Rectal smooth muscle tissue (tissue), 1 donor: ENCODE data around the gene MAB21L2.
A peak's percentile ranks its signal among the peaks of the same experiment; 100 is the strongest.
"Not testable (repeated sequence)": the region's sequence is repeated elsewhere in the genome, so short reads cannot be mapped to it uniquely, and the experiment has no call there.

Experiments used
- H3K27ac ChIP-seq: one replicate; pipeline ENCODE4 v1.7.0; 2013; ENCODE audit warnings: low read depth, low read length, inconsistent platforms
- H3K27me3 ChIP-seq: one replicate; pipeline ENCODE4 v1.7.0; 2013; ENCODE audit warnings: low read length; ENCODE audit not compliant: control insufficient read depth, insufficient read depth
- H3K36me3 ChIP-seq: one replicate; pipeline ENCODE4 v1.7.0; 2013; ENCODE audit warnings: low read length; ENCODE audit not compliant: control insufficient read depth, insufficient read depth
- H3K4me1 ChIP-seq: one replicate; pipeline ENCODE4 v1.7.0; 2013; ENCODE audit warnings: low read length; ENCODE audit not compliant: control insufficient read depth, insufficient read depth
- H3K4me3 ChIP-seq: one replicate; pipeline ENCODE4 v1.7.0; 2013; ENCODE audit warnings: low read length
- H3K9ac ChIP-seq: one replicate; pipeline ENCODE4 v1.7.0; 2013; ENCODE audit warnings: low read length

Gene MAB21L2

DNA sequence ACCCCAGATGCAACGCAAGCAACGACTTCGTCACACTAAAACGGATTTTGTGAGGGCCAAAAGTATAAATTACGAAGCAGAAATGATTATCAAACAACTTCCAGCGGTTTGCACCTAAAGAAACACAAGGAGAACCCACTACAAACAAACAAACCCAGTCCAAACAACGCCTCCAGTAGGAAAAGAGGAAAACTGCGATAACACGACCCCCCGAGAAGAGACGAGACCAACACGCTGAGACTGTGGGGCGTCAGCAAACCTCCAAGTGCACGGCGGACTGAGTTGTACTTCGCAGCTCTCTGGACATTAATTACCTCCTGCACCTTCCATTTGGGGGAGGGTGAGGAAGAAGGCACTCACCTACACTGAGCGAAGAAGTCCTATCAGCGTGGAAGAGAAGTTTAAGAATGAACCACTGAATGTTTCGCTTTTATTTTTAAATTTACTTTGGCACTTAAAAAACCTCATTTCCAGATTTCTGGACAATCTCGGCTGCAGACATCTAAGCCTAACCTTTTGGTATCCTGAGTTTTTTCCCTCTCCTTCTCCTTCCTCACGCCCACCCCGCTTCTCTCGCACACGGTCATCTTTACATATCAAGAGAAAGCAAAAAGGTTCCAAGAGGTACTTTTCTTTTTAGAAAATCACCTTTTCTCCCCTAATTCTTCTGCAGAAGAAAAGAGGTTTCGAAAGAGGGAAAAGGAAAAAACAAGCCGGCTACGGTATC, at the start of gene MAB21L2:
Gene MAB21L2 (plus strand): TSS at position 6 of the 727 bp plus-strand sequence. CDS start 879 bp downstream, outside the sequence.
- no peaks in the 10 kb centered on the region for H3K27me3 ChIP-seq
- peak within 1 kb of the TSS; percentile 82 for H3K4me3 ChIP-seq
- peak within 1 kb of the TSS; percentile 93 for H3K27ac ChIP-seq
- peak within 1 kb of the TSS; percentile 89 for H3K9ac ChIP-seq
- peaks cover 15% of the 10 kb centered on the region for H3K36me3 ChIP-seq
- no peaks in the 10 kb centered on the region for H3K4me1 ChIP-seq

DNA sequence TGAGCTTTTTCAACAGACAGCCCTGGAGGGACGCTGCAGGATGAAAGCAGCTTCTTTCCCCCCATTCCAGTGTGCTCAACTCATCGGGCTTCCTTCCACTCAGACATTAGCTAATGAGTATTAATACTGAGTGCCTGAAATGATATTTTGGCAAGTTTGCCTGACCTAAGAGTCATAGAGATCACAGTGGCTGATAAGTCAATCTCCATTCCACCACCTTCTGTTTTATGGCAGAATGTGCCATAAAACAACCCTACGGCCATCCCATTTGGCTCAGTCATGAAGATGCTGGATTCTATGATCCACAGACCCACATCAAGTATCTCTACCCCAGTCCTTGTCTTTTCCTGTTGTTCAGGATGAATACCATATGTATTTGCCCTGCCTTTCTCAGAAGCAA, 48.3 kb upstream of the MAB21L2 start:
- Histone ChIP-seq H3K27me3 (no peaks in the 10 kb centered on the region), H3K4me1 (no peaks in the 10 kb centered on the region), H3K9ac (no peak overlapping the region), H3K27ac (no peak overlapping the region), H3K36me3 (no peaks in the 10 kb centered on the region), H3K4me3 (no peak overlapping the region)

DNA sequence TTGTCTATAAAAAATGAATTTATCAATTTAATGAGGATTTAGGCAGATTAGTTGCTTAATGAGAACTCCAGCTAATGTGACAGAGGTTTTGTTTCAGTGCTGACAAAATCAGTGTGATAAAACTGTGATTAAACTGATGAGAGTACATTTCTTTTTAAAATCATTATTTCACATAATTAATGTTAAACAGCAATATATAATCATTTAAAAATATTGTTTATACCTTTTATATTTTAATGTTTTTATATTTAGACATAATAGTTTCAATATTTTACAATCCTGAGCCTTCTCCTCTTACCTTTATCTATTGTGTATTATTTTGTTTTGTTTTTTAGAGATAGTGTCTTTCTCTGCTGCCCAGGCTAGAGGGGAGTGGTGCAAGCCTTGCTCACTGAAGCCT, 47.1 kb upstream of the MAB21L2 start:
- Histone ChIP-seq H3K4me1 (no peaks in the 10 kb centered on the region), H3K27me3 (no peaks in the 10 kb centered on the region), H3K36me3 (no peaks in the 10 kb centered on the region), H3K4me3 (no peak overlapping the region), H3K27ac (no peak overlapping the region), H3K9ac (no peak overlapping the region)

DNA sequence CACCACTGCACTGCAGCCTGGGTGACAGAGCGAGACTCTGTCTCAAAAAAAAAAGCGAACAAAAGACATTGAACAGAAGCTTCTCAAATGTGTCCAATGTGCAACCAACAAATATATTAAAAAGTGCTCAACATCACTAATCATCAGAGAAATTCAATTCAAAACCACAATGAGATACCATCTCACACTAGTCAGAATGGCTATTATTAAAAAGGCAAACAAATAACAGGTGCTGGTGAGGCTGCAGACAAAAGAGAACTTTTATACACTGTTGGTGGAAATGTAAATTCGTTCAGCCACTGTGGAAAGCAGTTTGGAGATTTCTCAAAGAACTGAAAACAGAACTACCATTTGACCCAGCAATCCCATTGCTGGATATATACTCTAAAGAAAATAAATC, 44.0 kb upstream of the MAB21L2 start:
- H3K4me3 ChIP-seq, H3K36me3 ChIP-seq, H3K27me3 ChIP-seq, H3K27ac ChIP-seq, H3K9ac ChIP-seq, H3K4me1 ChIP-seq: not testable (repeated sequence)

DNA sequence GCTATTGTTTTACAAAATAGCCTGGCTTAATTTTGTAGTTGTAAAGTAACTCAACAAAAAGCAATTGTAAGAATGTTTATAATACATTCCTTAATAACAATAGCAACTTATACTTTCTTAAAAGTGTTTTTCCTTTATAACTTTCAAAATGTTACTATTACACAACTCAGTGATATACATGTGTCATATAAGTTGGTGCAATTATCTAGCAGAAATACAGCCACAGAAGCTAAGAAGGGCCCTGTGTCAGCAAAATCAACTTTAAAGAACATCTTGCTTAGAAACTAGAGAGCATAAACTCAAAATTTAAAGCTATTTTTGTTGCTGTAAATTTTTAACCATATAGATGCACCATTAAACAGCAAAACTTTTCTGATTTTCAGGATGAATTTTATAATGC, 41.4 kb upstream of the MAB21L2 start:
- Histone ChIP-seq H3K4me3 (no peak overlapping the region), H3K27ac (no peak overlapping the region), H3K27me3 (no peaks in the 10 kb centered on the region), H3K36me3 (no peaks in the 10 kb centered on the region), H3K9ac (no peak overlapping the region), H3K4me1 (no peaks in the 10 kb centered on the region)

DNA sequence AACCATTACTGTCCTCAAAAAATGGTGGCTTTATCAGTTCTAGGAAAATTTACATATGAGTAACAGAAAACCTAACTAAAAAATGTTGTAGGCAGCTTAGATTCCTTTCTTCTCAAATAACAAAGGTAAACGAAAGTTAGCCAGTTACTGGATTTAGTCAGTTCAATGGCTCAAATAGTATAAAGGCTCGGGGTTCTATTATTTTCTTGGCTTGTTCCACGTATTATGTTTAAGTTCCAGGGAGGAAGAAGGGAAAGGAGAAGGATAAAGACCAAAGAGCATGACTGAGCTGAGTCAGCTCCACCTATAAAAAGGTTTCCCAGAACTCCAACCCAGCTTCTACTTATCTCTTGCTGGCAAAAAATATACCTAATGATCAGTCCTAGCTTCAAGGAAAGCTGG, 41.0 kb upstream of the MAB21L2 start:
- H3K9ac ChIP-seq, result no peak overlapping the region
- no peak overlapping the region for H3K4me3 ChIP-seq
- H3K36me3 ChIP-seq, result no peaks in the 10 kb centered on the region
- no peaks in the 10 kb centered on the region for H3K4me1 ChIP-seq
- no peak overlapping the region for H3K27ac ChIP-seq
- no peaks in the 10 kb centered on the region for H3K27me3 ChIP-seq

DNA sequence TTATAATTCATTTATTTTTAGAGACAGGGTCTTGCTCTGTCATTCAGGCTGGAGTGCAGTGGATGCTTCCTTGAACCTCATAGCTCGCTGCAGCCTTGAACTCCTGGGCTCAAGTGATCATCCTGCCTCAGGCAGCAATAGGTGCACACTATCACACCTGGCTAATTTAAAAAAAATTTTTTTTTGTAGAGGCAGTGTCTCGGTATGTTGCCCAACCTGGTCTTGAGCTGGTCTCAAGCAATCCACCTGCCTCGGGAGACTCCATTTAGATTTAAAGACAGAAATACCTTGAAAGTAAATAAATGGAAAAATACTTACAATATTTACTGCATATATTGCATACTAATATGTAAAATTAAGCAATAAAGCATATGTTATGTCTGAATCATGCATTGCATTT, 40.3 kb upstream of the MAB21L2 start:
- Histone ChIP-seq H3K27me3 (no peaks in the 10 kb centered on the region), H3K4me1 (no peaks in the 10 kb centered on the region), H3K4me3 (no peak overlapping the region), H3K27ac (no peak overlapping the region), H3K9ac (no peak overlapping the region), H3K36me3 (no peaks in the 10 kb centered on the region)

DNA sequence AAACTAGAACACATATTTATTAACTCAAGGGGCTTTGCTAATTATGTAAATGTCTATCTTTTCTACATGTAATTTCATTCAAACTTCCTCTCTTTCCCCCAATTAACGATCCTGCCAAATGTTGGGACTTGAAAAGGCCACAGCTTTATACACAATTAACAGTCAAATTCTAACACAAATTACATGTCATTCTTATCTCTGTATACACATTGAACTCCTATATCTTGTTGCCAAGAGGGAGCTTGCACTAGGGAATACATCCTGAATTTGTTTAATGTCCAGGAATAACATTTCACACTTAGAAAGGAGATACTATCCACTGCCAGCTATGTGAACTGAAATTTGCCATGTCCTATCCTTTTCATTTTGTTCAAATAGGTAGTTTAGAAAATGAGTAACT, 38.9 kb upstream of the MAB21L2 start:
- Histone ChIP-seq H3K9ac (no peak overlapping the region), H3K4me3 (no peak overlapping the region), H3K36me3 (no peaks in the 10 kb centered on the region)

DNA sequence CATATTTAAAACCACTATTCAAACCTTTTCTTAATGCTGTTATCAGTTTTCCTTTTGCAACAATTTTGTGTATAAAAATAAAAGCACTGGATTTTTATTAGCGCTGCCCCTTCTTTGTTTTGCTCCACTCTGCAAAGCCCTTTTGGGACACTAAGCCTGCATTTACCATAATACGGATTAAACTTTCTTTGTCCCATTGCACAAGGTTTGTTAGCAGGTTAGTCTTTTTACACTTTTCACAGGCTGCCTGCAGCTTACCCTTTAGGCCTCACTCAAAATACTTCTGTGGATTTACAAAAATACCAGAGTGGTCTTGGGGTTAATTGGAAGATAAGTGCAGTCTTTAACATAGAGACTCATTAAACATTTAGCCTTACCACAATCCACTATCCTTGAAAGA, 35.7 kb upstream of the MAB21L2 start:
- Histone ChIP-seq H3K36me3 (no peaks in the 10 kb centered on the region), H3K4me1 (no peaks in the 10 kb centered on the region), H3K9ac (no peak overlapping the region), H3K27me3 (no peaks in the 10 kb centered on the region), H3K27ac (no peak overlapping the region), H3K4me3 (no peak overlapping the region)

More for the DNA sequence above, 38.9 kb upstream of the MAB21L2 start:
- Histone ChIP-seq H3K4me1 (no peaks in the 10 kb centered on the region), H3K27ac (no peak overlapping the region), H3K27me3 (no peaks in the 10 kb centered on the region)

DNA sequence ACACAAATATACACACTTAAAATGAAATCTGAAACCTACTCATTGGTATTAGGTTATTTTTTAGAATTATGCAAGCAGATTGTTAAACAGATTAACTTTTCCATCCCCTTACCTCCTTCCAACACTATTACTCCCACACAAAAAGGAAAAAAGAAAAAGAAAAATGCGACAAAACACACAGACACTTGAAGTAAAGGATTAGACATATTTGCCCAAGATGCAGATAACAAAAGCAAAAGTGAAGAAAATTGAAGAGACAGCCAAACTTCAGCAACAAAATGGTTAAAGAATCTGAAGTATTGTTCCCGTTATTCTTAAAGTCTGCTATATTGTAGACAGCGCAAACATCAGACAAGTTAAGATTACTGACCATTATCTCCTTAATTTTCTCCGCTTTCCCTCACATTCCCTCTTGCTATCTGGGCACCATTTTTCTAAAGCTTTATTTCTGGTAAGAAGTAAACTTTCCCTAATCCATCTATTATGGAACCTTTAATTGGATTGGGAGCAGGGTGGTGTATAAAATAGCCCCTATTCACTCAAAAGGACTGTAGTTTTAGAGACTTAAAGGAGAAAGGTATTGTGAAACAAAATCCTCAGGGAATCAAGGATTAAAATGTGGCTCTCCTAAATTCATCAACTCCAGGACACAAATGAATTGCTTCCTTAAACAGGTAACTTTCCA, 34.7 kb upstream of the MAB21L2 start:
- Histone ChIP-seq H3K36me3 (no peaks in the 10 kb centered on the region), H3K27ac (no peak overlapping the region), H3K9ac (no peak overlapping the region), H3K4me3 (no peak overlapping the region), H3K27me3 (no peaks in the 10 kb centered on the region), H3K4me1 (no peaks in the 10 kb centered on the region)

DNA sequence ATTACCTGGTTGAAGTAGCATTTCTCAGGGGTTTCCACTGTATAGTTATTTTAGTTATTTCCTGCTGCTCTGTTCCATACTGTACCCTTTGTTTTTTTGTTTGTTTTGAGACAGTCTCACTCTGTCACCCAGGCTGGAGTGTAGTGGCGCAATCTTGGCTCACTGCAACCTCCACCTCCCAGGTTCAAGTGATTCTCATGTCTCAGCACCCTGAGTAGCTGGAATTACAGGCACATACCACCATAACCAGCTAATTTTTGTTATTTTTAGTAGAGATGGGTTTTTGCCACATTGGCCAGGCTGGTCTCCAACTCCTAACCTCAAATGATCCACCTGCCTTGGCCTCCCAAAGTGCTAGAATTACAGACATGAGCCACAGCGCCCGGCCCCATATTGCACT, 24.1 kb upstream of the MAB21L2 start:
- H3K4me3 ChIP-seq, H3K27me3 ChIP-seq, H3K4me1 ChIP-seq, H3K9ac ChIP-seq, H3K27ac ChIP-seq, H3K36me3 ChIP-seq: not testable (repeated sequence)

DNA sequence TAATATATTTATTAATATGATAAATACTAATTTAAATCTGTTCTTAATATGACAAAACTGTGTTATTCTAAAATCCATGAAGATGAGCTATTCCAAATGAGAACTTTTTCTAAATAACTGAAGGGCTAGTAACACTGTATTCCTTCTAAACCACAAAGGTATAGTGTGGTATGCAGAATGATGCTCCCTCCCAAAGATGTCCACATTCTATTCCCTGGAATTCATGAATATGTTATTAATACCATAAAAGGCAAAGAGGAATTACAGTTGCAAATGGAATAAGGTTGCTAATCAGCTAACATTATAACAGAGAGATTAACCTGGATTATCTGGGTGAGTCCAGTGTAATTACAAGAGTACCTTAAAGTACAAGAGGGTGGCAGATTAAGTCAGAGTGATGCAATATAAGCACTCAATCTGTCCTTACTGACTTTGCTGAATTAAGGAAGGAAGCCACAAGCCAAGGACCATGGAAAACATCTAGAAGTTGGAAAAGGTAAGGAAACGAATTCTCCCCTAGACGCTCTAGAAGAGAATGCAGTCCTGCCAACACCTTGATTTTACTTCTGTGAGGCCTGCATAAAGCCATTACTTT, 20.7 kb upstream of the MAB21L2 start:
- Histone ChIP-seq H3K36me3 (no peaks in the 10 kb centered on the region), H3K4me1 (no peaks in the 10 kb centered on the region), H3K9ac (no peak overlapping the region), H3K4me3 (no peak overlapping the region), H3K27ac (no peak overlapping the region), H3K27me3 (no peaks in the 10 kb centered on the region)

DNA sequence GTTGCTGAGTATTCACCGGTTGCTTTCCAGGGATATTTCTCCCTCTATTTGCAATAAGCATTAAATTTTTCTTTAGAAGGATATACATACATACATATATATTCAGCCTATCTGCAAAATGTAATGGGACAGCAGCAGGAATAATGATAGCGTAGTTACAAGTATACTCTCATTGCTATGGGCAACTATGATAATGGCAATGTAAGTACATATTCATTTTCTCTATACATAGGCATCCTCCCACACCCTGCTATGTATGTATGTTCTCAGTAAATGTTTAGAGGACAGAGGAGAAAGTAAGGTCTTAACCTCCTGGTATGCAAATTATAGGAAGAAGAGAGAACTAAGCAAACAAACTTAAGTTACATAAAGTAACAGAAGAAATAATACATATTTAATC, 19.7 kb upstream of the MAB21L2 start:
- no peak overlapping the region for H3K4me3 ChIP-seq
- H3K36me3 ChIP-seq, result no peaks in the 10 kb centered on the region
- no peak overlapping the region for H3K9ac ChIP-seq
- H3K4me1 ChIP-seq, result no peaks in the 10 kb centered on the region
- no peaks in the 10 kb centered on the region for H3K27me3 ChIP-seq
- H3K27ac ChIP-seq, result no peak overlapping the region
